Mammary epithelial cell (primary cell): ENCODE results near the gene SMIM24.

ENCODE experiments used
- CTCF ChIP-seq, 2 donors: IDR thresholded peaks in 1 of 2; conservative IDR thresholded peaks in 1 of 2; 2 replicates each; pipeline ENCODE4 v1.5.1; 2011 to 2012; ENCODE audit warnings: inconsistent platforms in 2 of 2, low read length in 2 of 2, mild to moderate bottlenecking in 2 of 2, control low read depth in 1 of 2, low read depth in 1 of 2; ENCODE audit not compliant: insufficient read depth in 1 of 2; ENCODE audit errors: extremely low read depth in 1 of 2
- EZH2 ChIP-seq: IDR thresholded peaks from 2 replicates; pipeline ENCODE4 v1.6.1; 2012; ENCODE audit warnings: low read length, inconsistent platforms, borderline replicate concordance

- TF ChIP-seq CTCF (conservative IDR thresholded peaks at IDR 0.05 in 1 of 2, IDR thresholded peaks at IDR 0.05 in 1 of 2; ENCODE audit: extremely low read depth in 1 of 2, insufficient read depth in 1 of 2, low read depth in 1 of 2, low read length in 2 of 2): no peak
- TF ChIP-seq EZH2: no peak
Observed at GRCh38 chr19:3524904-3525451, 44.7 kb upstream of the SMIM24 start.
